Hematopoietic multipotent progenitor cell treated with erythropoietin and hydrocortisone succinate and interleukin-3 and kit ligand, for 4 days (in vitro differentiated cells): ENCODE data around the gene GPX2.

Experiments
- DNase-seq: peaks from one replicate; pipeline ENCODE4 v3.0.0-alpha.2; 2015

GPX2 gene

DNA sequence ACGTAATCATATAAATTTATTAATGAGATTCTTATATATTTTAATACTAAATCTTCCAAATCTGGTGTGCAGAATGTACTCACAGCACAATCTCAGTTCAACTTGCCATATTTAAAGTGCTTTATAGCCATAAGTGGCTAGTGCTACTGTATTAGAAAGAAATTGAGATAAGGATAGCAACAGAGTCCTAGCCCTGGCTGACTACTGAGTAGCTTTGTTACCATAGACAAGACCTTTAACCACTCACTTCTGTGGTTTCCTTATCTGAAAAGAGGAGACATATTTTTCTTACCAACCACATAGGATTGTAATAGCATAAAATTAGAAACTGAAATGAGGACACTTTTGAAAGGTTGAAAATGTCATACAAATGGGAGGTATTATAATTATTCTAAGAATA is 30.3 kb downstream of the GPX2 start:
- peak; percentile 91 for DNase-seq

DNA sequence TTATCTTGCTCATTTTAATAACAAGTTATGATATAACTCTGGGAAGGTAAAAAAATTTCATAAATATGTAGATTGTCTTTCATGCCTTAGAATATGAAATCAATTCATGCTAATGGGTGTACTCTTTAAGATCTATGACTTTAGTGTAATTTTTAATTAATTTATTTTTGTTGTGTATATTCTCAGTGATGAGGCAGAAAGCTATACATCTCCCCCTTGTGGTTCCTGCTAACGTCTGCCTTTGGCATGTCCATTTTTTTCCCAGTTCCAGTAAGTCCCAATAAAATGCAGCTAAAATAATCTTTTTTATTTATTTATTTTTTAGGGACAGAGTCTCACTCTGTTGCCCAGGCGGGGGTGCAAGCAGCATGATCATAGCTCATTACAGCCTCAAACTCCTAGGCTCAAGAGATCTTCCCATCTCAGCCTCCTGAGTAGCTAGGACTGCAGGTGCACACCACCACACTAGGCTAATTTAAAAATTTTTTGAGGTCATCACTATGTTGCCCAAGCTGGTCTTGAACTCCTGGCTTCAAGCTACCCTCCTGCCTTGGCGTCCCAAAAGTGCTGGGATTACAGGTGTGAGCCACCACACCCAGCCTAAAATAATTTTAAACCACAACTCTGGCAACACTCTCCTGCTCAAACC is 31.6 kb downstream of the GPX2 start:
- DNase-seq: peak; percentile 60

DNA sequence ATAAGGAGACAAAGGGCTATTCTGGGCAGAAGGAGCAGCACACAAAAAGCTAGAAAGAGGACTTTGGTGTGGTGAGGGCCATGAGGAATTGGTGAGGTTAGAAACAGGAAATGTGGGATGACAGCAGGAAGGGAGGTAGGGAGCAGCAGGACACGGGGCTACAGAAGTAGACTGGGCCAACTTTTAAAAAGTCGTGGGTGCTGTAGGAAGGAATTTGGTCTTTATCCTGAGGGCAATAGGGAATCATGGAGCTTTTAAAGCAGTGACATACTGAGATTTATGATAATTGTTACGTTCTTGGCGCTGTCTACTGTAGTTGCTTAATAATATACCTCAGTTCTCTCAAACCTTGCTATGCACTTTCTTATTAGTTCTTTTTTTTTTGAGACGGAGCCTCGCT is 36.5 kb downstream of the GPX2 start:
- DNase-seq: no peak

DNA sequence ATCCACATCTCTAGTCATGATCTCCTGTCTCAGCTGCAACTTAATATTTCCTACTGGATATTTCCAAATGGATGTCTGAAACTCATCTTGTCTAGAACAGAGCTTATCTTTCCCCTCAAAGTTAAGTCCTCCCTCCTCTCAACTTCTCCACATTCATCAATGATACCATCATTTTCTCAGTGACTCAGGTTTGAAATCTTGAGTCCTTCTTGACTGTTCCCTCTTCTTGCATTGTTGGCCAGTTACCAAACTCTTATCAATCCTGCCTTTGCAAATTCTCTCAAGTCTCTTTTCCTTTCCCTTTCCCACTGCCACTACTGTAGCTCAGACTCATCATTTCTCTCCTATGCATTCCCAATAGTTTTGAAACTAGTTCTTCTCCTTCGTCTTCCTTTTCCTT is 42.6 kb downstream of the GPX2 start:
- DNase-seq: peak; percentile 25

DNA sequence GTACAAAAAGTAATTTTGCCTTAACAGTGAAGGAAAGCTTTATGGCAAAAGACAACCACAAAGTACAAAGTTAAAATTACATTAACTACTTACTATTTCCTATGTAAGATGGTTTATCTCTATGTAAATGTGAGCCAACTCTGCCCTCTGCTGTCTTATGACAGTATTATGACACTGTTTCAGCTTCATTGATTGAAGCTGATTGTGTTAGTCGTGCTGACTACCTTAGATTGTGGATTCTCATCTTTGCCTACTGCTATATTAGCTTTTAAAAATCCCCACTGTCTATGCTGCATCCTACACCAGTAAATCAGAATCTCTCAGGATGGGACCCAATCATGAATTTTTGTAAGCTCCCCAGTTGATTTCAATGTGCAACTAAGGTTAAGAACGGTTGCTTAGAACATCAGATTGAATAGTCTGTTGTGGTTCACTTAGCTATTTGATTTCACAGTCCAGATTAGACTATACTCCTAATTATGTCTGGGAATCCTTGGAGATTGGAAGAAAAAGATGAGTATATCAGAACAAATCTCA is 50.6 kb downstream of the GPX2 start:
- peak; percentile 88 for DNase-seq

DNA sequence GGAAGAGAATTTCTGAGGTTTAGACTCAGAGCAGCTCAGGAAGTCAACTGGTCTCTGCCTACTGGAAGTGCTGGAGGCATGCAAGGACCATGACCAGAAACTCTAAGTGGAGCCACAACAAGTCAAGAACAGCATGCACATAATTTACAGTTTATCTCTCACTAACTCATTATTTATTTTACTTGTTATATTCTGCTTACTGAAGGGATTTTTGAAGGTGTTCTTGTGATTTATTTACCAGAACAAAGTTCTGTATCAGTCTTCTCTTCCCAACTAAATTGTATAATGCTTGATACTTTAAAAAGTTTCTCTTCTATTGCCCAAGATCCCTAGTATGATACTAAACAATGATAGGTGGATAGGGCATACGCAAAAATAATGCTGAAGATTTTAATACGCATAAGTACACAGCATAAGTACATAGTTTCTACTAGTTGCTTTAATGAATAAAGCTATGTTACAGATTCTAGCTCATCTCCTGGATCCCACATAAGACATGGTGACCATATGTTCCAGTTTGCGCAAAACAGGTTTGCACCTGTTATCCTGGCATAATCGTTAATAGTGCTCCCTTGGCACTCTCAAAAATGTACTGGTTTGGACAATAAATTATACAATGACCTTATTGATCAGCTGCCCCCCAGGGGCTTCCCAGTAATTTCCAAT is 51.2 kb downstream of the GPX2 start:
- no peak for DNase-seq

DNA sequence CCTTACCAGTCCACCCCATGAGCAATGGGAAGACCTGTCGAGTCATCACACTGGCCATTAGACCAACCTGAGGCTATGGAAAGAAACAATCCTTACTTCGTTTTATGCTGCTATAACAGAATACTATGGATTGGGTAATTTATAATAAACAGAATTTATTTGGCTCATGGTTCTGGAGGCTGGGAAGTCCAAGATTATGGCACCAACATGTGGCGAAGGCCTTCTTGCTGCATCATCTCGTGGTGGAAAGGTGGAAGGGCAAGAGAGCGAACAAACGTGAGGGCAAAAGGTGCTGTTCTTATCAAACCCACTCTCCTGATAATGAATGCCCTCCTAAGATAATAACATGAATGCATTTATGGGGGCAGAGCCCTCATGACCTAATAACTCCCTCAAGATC is 53.2 kb downstream of the GPX2 start:
- DNase-seq: no peak
